NOMO-1 (cell line): ENCODE data around the gene AGTPBP1.
"Not testable (repeated sequence)": the region's sequence is repeated elsewhere in the genome, so short reads cannot be mapped to it uniquely, and the experiment has no call there.

Experiments used
- DNase-seq, 2 experiments: peaks; one replicate each; lab custom pipeline; 2025; ENCODE audit not compliant: unreplicated experiment in 2 of 2; lab: John Stamatoyannopoulos, UW

Gene AGTPBP1, protein sequence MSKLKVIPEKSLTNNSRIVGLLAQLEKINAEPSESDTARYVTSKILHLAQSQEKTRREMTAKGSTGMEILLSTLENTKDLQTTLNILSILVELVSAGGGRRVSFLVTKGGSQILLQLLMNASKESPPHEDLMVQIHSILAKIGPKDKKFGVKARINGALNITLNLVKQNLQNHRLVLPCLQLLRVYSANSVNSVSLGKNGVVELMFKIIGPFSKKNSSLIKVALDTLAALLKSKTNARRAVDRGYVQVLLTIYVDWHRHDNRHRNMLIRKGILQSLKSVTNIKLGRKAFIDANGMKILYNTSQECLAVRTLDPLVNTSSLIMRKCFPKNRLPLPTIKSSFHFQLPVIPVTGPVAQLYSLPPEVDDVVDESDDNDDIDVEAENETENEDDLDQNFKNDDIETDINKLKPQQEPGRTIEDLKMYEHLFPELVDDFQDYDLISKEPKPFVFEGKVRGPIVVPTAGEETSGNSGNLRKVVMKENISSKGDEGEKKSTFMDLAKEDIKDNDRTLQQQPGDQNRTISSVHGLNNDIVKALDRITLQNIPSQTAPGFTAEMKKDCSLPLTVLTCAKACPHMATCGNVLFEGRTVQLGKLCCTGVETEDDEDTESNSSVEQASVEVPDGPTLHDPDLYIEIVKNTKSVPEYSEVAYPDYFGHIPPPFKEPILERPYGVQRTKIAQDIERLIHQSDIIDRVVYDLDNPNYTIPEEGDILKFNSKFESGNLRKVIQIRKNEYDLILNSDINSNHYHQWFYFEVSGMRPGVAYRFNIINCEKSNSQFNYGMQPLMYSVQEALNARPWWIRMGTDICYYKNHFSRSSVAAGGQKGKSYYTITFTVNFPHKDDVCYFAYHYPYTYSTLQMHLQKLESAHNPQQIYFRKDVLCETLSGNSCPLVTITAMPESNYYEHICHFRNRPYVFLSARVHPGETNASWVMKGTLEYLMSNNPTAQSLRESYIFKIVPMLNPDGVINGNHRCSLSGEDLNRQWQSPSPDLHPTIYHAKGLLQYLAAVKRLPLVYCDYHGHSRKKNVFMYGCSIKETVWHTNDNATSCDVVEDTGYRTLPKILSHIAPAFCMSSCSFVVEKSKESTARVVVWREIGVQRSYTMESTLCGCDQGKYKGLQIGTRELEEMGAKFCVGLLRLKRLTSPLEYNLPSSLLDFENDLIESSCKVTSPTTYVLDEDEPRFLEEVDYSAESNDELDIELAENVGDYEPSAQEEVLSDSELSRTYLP

DNA sequence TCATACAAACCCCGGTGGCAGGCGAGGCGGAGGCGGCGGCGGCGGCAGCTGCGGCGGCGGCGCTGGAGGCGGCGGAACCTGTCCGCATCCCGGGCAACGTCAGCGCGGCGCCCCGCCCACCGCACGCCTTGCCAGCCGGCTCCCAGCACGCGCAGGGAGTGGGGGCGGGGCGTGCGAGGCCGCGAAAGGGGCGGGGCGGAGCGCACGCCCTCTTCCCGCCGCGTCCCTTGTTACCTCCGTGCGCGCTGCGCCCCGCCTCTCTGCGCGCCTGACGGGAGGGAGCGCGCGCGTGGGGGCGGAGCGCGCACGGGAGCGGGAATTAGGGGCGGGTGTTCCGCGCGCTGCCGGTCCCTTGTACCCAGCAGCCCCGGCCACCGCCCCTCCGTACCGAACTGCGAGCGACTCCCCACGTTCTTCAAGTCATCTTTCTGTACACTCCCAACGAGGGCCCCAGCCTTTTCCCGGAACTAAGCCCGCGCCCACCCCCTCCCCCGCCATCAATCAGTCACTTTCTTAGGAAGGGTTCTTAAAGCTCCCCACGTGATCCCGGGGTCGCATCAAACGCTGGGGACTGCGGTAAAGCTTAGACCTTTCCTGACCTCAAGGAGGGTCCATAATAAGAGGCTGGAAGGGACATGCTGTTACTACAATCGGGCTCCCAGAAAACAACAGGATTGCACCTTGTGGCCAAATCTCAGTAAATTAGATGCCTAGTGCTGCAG, at the start of gene AGTPBP1:
Gene AGTPBP1, minus strand, starts transcription at position 80 of the 722 bp plus-strand sequence. CDS start 29,421 bp downstream, outside the sequence.
- DNase-seq: peak; percentile 54 to 74

DNA sequence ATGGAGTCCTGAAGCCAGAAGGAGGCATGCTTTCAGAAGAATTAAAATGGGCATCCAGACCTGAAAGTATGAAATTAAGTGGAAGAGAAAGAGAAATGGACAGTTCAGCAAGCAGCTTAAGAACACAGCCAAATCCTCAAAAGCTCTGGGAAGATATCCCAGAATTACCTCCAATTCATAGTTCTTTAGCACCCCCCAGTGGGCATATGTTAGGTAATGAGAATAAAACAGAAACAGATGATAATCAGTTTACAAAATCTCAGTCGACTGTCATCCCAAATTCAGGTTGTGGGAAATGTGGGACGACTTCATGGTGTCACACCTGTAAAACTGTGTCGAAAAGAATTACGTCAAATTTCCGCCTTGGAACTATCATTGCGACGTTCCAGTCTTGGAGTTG, 44.4 kb upstream of the AGTPBP1 start:
- DNase-seq: not testable (repeated sequence)

DNA sequence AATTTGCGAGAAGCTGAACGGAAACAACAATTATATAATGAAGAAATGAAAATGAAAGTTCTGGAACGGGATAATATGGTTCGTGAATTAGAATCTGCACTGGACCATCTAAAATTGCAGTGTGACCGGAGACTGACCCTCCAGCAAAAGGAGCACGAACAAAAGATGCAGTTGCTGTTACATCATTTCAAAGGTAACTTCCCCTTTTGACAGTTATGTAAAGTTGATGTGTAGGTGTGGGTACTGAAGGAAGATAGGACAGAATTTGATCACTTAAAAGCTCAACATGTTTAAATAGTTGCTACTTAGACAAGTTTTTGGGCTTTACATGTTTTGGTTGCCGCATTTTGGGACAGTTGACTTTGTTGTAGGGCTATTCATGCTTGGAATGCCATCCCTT, 32.1 kb upstream of the AGTPBP1 start:
- not testable (repeated sequence) for DNase-seq

DNA sequence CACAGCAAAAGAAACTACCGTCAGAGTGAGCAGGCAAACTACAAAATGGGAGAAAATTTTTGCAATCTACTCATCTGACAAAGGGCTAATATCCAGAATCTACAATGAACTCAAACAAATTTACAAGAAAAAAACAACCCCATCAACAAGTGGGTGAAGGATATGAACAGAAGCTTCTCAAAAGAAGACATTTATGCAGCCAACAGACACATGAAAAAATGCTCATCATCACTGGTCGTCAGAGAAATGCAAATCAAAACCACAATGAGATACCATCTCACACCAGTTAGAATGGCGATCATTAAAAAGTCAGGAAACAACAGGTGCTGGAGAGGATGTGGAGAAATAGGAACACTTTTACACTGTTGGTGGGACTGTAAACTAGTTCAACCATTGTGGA, 20.0 kb upstream of the AGTPBP1 start:
- DNase-seq: not testable (repeated sequence)

GRCh38 chr9:85757716-85758115, 16.0 kb upstream of the AGTPBP1 start:
- not testable (repeated sequence) for DNase-seq

GRCh38 chr9:85756216-85756615, 14.5 kb upstream of the AGTPBP1 start:
- not testable (repeated sequence) for DNase-seq

DNA sequence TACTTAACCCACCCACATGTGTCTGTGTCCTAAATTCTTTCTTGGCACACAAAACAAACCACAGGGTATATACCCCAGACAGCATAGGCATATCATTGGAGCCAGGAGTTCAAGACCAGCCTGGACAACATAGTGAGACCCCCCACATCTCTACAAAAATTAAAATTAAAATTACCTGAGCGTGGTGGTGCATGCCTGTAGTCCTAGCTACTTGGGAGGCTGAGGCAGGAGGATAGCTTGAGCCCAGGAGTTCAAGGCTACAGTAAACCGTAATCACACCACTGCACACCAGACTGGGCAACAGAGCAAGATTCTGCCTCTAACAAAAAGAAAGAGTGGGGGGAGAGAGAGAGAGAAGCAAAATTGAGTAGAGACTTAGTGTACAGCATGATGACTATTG, 4.6 kb upstream of the AGTPBP1 start:
- no peak for DNase-seq

DNA sequence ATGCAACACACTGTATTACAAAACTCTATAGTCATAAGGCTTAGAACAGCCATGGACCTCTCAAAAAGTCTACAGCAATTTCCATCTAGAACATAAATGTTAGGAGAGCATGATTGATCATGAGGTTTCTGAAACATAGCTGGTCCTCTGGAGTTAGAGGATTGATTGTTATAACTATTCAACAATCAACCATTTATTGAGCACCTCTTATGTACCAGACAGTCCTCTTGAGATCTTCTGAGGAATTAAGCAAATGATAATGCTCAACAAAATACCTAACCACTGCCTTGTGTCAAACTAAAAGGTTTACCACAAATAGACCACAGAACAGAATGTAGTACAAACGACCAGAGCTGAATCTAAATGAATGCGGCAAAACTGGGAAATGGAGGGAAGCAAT, 3.4 kb upstream of the AGTPBP1 start:
- DNase-seq: no peak

DNA sequence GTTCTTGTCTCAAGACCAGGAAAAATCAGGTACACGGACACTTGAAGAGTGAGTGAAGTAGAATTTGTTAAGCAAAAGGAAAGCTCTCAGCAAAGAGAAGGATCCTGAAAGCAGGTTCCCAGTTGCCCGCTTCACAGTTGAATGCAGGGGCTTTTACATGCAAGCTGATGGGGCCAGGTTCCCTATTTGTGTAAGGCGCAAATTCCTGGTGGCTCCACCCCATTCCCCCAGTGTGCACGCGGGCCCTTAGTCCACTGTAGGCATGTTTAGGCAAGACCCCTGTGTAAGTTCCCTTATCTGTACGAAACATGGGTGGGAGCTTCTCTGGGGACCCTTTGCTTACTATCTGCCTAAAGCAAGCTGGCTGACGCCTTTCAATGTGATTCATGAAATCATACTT, 2.7 kb upstream of the AGTPBP1 start:
- DNase-seq: peak; percentile 7 to 24

GRCh38 chr9:85743275-85744128, 1.7 kb upstream of the AGTPBP1 start:
- peak; percentile 66 to 70 for DNase-seq

- peak in 1 of 2 experiments; percentile 26 for DNase-seq
Measured at GRCh38 chr9:85742597-85742936, 813 bp upstream of the AGTPBP1 start.

- DNase-seq: peak in 1 of 2 experiments; percentile 70
Measured at GRCh38 chr9:85741095-85741874, 469 bp downstream of the AGTPBP1 start.

- DNase-seq: peak in 1 of 2 experiments; percentile 65
Measured at GRCh38 chr9:85740787-85741094, 1.0 kb downstream of the AGTPBP1 start.

GRCh38 chr9:85738509-85738908, 3.2 kb downstream of the AGTPBP1 start:
- no peak for DNase-seq

GRCh38 chr9:85737671-85738070, 4.1 kb downstream of the AGTPBP1 start:
- no peak for DNase-seq

- no peak for DNase-seq
Measured at GRCh38 chr9:85730916-85731630, 10.7 kb downstream of the AGTPBP1 start.

GRCh38 chr9:85729882-85730281, 11.9 kb downstream of the AGTPBP1 start:
- peak; percentile 7 to 76 for DNase-seq

GRCh38 chr9:85727500-85727899, 14.3 kb downstream of the AGTPBP1 start:
- no peak for DNase-seq
